SKM-1 treated with dmso at 0.1 percent for 144 hours (cell line): ENCODE data around the gene LTB4R2.
"Not testable (repeated sequence)": the region's sequence is repeated elsewhere in the genome, so short reads cannot be mapped to it uniquely, and the experiment has no call there.

Experiments used
- DNase-seq: peaks from one replicate; lab custom pipeline; 2025; ENCODE audit not compliant: unreplicated experiment; lab: John Stamatoyannopoulos, UW

LTB4R2 gene

DNA sequence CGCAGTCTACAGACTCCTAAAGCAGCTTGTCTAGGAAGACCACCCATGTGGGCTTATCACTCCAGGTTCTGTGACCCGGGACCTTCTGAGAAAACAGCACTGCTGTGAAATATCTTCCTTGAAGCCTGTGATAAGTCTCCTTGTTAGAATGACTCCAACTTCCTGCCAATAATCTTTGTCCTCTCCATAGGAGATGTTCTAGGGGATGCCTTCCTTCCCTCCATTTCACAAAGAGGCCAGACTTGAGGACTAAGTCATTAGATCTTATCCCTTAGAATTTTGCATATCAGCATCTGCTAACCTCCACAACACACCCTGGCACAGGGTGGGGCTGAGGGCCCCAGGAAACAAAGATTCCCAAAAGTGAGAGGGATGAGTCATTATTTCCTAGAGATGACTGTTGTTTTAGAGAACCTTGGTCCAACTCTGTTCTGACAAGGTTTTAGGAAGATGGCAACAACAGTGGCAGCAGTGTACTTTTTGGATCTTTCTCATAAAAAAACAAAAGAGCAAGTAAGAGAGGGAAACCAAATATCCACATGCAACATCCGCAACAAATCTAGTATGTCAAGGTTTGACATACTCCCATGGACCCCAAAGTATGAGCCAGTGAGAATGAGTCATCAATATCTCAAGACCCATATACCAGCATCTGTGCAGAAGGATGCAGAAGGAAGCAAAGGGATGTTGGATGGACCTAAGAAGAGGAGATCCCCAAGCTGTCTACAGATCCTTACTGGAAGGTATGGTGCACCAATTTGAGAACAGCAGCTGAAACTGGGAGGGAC, 7.4 kb downstream of the LTB4R2 start:
- no peak for DNase-seq

DNA sequence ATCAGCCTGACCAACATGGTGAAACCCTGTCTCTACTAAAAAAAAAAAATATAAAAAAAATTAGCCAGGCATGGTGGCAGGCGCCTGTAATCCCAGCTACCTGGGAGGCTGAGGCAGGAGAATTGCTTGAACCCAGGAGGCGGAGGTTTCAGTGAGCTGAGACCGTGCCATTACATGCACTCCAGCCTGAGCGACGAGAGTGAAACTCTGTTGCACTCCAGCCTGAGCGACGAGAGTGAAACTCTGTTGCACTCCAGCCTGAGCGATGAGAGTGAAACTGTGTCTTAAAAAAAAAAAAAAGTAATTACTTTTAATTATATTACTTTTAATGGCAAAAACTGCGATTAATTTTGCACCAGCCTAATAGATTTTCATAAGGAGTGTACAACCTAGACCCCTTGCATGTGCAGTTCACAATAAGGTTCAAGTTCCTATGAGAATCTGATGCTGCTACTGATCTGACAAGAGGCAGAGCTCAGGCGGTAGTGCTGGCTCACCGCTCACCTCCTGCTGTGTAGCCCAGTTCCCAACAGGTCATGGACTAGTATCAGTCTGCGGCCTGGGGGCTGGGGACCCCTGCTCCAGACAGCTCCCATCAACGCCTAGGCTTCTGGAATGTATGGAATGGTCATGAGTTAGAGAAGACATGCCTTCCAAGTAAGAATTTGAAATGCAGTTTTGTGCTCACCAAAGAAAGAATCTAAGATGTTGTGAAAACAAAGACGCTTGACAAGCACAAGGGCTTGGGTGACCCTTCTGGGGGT, 11.5 kb downstream of the LTB4R2 start:
- no peak for DNase-seq

DNA sequence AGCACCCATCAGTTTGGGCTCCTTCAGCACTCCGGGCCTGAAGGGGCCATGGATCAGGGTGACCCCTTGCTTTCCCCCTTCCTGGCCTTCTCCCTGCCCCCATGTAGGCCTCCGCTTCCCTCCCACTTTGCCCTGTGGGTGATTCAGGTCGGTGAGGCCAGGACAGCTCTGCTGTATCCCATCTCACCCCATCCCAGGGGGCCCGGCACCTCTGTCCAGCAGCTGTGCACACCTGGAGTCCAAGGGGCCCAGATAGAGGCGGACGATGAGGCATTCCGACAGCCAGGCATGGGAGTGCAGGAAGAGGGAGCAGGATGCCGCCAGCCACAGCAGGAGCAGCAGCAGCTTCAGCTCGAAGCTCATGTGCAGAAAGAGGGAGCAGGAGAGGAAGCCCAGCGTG, 12.7 kb downstream of the LTB4R2 start:
- DNase-seq: no peak

DNA sequence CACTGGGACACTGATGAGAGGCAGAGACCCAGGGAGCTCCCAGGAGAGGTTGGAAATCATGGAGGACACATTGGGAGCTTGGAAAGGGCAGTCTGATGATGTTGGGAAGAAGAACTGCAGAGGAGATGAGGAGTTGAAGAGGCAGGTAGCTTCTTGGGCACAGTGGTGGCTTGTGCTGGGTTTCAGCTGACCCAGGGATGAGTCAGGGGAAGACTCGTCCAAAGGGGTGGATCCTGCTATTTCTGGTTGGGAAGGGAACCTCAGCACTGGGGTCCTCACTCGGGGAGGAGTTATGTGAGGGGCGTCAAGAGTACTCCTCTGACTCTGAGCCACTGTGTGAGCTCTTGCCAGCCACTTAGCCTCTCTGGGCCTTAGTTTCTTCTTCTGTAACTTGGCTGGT, 13.4 kb downstream of the LTB4R2 start:
- no peak for DNase-seq

DNA sequence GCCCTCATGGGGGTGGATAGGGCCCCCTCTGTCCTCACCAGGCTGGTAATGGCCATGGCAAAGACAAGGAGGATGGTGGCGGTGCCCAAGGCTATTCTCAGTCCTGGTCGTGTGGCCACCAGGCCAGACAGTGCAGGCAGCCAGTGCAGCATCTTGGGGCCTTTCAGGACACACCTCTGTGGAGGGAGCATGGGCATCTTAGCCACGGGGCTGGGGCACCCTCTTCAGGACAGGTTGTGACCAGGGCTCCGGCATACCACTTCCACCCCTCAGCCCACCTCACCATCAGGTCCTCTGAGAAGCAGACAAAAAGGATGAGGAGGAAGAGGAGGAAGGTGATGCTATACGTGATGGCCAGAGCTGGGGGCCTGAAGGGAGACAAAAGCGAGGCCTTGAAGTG, 14.1 kb downstream of the LTB4R2 start:
- DNase-seq: no peak

DNA sequence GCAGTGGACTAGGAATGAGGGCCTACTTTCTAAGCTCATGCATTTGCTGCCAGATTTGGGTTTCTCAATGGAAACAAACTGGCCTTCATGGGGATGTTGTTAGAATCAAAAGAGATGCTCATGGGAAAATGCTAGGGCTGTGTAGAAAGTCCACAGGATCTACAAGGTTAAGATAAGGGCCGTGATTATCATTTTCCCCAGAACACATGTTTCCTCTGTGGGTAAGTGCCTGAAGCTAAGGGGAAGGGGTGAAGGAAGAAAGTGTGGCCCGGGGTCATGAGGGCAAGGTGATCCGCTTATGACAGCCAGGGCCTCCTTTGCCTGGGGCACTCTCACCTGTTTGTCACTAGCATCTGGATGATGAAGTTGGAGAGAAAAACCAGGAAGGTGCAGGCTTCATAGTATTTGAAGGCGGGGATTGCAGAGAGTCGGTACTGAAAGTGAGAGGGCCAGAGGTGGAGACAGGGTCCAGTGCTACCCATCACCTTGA, 15.1 kb downstream of the LTB4R2 start:
- no peak for DNase-seq

DNA sequence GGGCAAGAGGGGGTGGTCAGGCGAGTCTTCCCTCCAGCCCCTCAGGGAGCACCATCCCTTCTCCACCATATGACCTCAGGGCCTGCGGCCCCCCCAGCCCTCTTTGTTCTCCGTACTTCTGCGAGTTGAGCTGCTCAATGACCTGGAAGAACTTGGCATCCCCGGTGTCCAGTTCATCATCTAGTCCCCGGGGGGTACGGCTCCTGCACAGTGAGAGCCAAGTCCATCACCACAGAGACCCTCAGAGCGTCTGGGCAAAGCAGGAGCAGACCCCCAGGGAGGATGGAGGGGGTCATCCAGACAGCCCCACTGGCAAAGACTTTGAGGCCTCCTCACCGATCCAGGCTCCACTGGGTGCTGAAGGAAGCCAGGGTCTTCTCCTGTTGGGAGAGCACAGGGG, 16.0 kb downstream of the LTB4R2 start:
- DNase-seq: no peak

DNA sequence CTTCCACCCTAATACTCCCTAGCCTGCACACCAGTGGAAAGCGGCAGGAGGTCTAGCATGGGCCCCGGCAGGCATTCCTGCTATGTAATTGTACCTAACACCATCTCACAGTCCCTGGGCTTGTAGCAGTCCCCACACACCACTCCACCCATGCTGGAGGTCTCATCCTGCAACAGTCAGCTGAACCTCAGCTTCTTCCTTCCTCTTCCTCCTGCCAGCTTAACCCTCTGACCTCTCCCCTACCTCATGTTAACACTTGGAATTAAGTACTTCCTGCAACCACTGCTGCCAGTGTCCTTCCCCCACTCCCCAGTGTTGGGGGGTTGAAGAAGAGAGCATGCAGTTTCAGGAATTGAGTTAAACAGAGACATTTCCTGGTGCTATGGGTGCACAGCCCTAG, 17.4 kb downstream of the LTB4R2 start:
- peak; percentile 74 for DNase-seq

DNA sequence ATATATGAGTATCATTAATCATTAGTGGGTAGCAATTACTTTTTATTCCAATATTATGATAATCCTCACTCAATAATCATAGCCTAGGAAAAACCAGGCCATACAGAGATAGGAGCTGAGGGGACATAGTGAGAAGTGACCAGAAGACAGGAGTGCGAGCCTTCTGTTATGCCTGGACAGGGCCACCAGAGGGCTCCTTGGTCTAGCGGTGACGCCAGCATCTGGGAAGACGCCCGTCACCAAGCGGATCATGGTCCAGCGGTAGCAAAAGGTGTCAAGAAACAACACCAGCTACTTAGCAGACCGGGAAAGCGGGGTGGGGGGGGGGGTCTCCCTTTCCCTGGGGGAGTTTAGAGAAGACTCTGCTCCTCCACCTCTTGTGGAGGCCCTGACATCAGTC, 18.0 kb downstream of the LTB4R2 start:
- not testable (repeated sequence) for DNase-seq

DNA sequence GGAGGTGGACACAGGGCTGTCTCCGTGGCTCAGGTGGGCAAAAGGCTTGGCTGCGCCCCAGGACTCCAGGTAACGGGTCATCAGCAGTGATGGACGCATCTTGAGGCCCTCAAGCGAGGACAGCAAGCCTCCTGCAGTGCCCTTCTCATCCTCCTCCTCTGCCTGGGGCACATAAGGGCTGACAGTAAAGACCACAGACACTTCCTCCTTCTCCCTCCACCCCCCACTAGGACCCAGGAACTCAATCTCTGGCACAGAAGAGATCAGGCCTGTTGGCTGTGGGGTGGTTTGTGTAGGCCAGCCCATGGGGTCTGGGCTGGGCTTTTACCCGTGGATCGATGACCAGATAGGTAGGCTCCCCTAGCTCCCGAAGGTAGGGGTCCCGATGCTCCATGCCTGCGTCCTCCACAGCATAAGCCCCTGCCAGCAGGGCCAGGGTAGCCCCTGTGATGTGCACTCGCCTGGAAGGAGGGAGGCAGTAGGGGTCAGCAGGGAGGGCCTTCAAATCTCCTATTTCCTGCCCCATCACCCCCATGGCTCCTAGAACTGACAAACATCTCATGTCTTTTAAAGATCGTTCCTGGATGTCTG, 19.2 kb downstream of the LTB4R2 start:
- peak; percentile 30 for DNase-seq

DNA sequence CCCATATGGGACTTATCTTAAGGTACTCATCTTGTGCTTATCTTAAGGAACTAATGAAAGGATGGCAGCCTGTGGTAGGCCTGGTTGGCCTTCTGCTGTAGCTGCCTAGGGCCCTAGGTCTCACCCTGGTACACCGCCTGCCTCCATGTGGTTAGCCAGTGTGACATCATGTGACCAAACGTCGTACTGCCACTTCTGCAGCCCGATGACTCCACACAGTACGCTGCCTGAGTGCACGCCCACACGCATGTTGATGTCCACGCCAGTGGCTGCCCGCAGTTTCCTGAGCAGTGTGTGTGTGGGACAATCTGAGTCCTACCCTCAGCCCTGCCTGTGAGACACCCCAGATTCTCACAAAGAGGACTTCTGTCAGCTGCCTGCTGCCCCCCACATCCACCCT, 19.8 kb downstream of the LTB4R2 start:
- DNase-seq: no peak

DNA sequence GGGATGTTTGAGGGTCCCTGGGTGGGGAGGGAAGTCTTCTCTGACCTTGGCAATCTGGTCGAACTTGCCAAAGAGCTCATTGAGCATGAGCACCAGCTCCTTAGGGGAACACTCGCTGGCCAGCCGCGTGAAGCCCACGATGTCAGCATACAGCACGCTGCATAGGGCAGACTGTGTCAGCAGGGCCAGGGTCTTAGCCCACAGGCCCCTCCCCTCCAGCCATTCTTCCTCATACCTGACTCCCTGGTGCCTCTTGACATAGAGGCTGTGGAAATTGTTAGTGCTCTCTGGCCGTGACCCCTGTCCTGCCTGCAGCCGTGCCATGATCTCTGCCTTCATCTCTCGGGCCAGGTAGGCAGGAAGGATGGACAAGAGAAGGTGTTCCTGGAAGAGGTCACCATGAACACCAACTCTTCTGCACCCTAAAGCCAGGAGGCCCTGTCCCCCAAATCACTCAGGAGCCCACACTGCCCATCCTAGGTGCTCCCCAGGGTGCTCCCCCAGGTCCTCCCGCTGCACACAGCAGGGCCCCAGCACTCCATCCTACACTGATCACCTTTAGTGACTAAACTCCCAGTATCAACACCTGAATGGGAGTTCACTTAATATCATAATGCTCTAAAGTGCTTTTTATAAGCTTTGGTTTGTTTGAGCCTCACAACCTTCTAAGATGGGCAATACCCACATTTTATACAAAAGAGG, 21.2 kb downstream of the LTB4R2 start:
- no peak for DNase-seq

DNA sequence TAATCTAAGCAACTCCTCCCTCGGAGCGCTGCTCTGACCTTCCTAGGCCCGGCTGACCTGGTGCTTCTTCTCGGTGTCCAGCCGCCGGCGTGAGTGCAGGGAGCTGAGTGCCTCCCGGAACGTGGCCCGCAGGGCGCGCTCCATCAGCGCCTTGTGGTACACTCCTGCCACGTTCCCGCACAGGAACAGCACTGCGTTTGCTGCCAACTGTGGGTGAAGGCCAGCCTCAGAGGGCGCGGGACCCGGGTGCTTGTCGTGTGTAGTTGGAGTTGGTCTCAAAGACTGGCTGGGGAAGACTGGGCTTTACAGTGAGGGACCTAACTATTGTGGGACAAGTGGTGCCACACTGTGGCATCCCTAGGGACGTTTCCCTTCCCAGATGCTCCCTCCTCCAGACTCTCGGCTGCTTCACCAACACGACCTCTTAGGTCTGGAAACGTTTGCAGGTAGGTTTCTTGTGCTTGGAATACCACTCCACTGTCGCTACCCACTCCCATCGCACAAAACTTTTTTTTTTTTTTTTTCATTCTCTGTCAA, 21.9 kb downstream of the LTB4R2 start:
- DNase-seq: no peak

DNA sequence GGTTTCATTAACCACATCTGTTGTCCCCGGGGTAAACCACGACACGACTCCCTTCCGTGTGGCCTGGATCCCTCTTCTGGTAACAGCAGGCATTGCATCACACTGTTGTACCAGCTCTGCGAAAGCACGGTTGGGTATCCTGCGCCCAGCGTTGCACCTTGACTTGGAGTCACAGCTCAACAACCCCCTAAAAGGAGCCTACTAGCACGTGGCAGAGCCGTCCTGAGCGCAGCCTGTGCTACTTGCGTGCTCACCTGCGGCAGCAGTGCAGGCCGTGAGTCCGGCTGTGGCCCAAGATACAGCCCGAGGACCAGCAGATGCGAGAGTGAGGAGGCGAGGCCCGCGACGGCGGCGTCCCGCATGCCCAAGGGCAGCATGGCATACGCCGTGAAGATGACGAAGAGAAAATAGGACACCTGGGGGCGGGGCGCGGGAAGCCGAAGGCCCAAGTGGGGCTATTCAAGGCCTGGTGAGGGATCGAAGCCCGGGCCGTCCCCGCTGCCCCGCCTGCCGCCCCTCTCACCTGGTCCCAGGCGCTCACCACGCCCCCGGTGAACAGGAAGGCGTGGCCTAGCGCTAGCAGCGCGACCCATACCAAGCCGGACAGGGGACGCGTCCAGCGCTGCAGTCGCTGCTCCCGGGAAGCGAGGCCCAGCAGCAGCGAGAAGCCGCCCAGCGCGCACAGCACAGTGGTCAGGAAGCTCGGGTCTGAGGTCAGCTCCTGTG, 22.5 kb downstream of the LTB4R2 start:
- DNase-seq: no peak

DNA sequence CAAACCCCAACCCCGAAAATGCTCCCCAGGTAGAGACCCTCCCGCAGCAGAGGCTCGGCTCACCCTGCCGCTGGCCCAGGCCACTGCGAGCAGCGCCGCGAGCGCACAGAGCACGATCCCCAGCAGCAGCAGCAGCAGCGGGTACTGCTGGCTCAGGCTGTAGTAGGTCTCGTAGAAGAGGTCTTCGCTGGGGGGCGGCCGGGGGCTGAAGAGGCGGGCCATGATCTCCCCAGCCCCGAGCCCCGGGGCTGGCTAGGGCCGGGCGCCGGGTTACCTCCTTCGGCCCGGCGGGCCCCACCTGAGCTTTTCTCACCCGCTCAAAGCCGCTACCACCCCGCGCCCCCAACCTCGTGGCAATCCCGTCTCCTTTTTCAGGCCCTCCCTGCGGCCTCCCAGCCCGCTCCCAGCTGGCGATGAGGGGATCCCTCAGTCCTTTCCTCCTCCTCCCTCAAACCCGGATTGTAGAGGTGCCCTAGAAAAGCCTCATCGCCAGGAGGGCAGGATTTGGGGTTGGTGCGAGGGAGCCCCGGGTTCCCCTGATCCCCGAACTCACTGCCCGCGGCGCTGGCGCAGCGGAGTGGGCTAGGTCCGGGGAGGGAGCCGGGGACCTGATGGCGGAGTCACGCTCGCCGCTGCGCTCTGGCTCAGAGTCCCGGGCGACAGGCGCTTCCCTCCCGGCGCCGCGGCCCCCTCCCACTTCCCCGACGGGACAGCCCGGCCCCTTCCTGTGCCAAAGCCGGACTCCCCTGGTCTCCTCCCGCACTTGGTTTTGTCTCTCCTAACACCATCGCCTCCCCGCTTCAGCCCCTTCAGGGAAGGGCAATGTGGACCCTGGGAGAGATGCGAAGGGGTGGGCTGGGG, 24.7 kb downstream of the LTB4R2 start, which contains the start of gene ADCY4:
TSS of gene ADCY4 (minus strand) at position 641 of the 861 bp plus-strand sequence. CDS start at position 222, 419 bp downstream.
- no peak for DNase-seq

DNA sequence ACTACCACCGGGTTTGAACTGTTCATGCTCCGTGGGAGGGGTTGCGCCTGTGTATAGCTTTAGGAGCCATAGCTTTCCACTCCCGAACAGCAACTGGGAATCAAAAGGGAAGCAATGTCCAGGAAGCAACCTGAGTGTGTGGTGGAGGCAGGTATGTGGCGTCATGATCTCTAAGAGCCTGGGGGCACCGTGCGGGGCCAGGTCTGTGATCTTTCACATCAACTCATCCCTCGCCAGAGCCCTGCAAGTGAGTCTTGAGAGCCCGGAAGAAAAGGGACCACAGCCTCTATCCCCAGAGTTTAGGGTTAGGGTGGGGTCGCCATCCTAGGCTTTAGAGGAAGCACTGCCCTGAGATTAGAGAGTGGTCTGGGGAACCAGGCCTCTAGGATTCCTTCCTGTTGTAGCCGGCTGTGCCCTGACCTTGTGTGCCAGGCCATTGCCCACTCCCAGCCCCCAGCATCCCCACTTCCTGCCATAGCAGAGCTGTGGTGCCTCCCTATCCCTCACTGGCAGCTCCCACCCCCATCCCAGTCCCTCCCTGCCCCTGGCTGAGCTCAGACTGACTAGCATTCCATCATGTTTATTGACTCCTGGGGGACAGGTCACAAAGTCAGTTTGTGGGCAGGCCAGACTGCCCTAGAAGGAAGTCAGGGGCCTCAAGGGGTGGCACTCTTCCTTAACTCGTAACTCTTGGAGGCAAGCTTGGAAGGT, 25.7 kb downstream of the LTB4R2 start:
- DNase-seq: no peak

DNA sequence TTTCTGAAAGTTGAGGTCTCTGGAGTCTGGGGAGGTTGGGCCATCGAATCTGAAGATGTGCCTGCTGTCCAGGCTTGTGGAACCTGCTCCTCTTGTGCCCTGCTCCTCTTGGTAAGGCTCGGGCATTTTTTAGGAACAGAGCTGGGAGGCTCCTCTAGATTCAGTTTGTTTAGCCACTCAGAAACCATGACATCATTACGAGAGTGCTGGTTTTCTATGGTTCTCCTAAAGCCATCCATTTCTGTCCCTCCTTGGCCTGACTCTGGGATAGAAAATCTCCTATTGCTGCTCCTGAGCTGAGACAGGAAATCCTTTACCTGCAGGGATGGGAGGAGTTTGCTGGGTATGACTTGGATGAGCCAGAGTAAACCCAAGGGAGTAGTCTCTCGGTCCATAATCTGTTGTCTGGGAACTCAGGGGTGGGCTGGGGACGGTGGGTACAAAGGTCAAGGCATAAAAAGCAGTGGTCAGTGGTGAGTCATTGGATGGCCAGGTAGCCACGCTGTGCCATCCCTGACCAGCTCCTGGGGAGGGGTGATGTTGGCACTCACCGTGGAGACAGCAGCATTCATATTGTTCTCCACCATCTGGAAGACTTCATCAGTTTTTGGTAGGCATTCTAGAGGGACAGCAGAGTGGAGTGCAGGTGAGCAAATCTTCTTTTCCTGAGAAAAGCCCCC, 27.3 kb downstream of the LTB4R2 start:
- no peak for DNase-seq

DNA sequence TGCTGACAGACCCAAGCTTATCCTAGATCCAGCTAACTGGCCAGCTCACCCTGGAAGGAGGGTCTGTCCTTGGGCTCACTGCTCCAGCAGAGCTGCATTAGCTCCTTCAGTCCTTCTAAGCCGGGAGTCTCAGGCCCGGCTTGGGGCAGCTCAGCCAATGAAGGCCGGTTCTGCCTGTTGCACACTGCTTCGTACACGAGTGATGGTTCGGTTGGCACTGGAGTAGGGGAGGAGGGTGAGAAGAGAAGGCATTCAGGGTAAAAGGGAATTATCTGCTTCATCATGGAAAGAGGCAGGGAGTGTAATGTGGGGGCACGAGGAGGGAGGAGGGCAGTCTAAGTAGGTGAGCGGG, 27.9 kb downstream of the LTB4R2 start:
- no peak for DNase-seq
